Panc1 (cell line): ENCODE results near the gene PADI2. TPM values are rescaled to one million over a fixed set of nuclear protein-coding genes. Genes with fewer than 3 reads are reported as not detected.

Experiments used
- ATAC-seq: fragments of 200-7000 bp; cut with Tn5 transposase; 2 replicates; pipeline ENCODE4 v1.9.1; 2020; ENCODE audit warnings: mild to moderate bottlenecking, moderate library complexity
- BruUV-seq: library from RNA; stranded (reverse); fragments of 400-500 nt; replicated peaks from 2 replicates; lab custom pipeline; 2021; lab: Mats Ljungman, UMichigan
- CTCF ChIA-PET: fragments of 300-600 bp; sonication (Branson Sonifier 250); formaldehyde crosslinking; loops from one replicate; lab custom pipeline; 2022; ENCODE audit warnings: antibody characterized with exemption; lab: Charles Lee
- POLR2A ChIA-PET: fragments of 300-600 bp; sonication (Branson Sonifier 250); formaldehyde crosslinking; loops from one replicate; lab custom pipeline; 2022; ENCODE audit warnings: antibody characterized with exemption; lab: Charles Lee
- DNase-seq: peaks from one replicate; pipeline ENCODE4 v3.0.0-alpha.2; 2010; ENCODE audit warnings: low read depth, low spot score
- H3K27ac ChIP-seq: 2 replicates; pipeline ENCODE4 v1.5.1; 2011; ENCODE audit warnings: mild to moderate bottlenecking, low read length, inconsistent platforms
- H3K27me3 ChIP-seq: fragments of 200-500 bp; sonication (Bioruptor generic); 2 replicates; pipeline ENCODE4 v1.6.0; 2014; ENCODE audit warnings: low read length, inconsistent platforms; ENCODE audit not compliant: control insufficient read depth, insufficient read depth
- H3K36me3 ChIP-seq: fragments of 200-500 bp; sonication (Bioruptor generic); 2 replicates; pipeline ENCODE4 v1.5.1; 2014; ENCODE audit warnings: inconsistent platforms, mild to moderate bottlenecking, low read length, moderate library complexity; ENCODE audit not compliant: control insufficient read depth, insufficient read depth
- H3K4me1 ChIP-seq: 2 replicates; pipeline ENCODE4 v1.5.1; 2011; ENCODE audit warnings: inconsistent platforms, mild to moderate bottlenecking, low read length, moderate library complexity; ENCODE audit not compliant: control insufficient read depth, insufficient read depth
- H3K4me3 ChIP-seq, 2 experiments: 2 replicates each; pipeline ENCODE4 v1.5.1; 2011 to 2012; ENCODE audit warnings: low read depth in 2 of 2, low read length in 2 of 2, mild to moderate bottlenecking in 2 of 2, inconsistent platforms in 1 of 2, moderate library complexity in 1 of 2
- H3K9me3 ChIP-seq: fragments of 200-500 bp; sonication (Bioruptor generic); 2 replicates; pipeline ENCODE4 v1.5.1; 2014; ENCODE audit warnings: low read depth, mild to moderate bottlenecking, inconsistent platforms, low read length, moderate library complexity; ENCODE audit not compliant: control insufficient read depth, insufficient read depth
- POLR2AphosphoS5 ChIP-seq: IDR thresholded peaks from 2 replicates; pipeline ENCODE4 v1.6.1; 2012; ENCODE audit warnings: mild to moderate bottlenecking, low read depth, low read length, moderate library complexity
- REST ChIP-seq, 2 experiments: IDR thresholded peaks; 2 replicates each; pipeline ENCODE4 v1.6.1; 2011 to 2012; ENCODE audit warnings: low read depth in 2 of 2, control low read depth in 1 of 2, low read length in 1 of 2, mild to moderate bottlenecking in 1 of 2, moderate library complexity in 1 of 2; ENCODE audit not compliant: insufficient read depth in 1 of 2
- SIN3A ChIP-seq: IDR thresholded peaks from 2 replicates; pipeline ENCODE4 v1.6.1; 2012; ENCODE audit warnings: low read depth, mild to moderate bottlenecking, low read length, moderate library complexity, borderline replicate concordance; ENCODE audit not compliant: insufficient read depth
- TCF7L2 ChIP-seq: IDR thresholded peaks from 2 replicates; pipeline ENCODE4 v1.6.1; 2011; ENCODE audit warnings: mild to moderate bottlenecking, low read depth, low read length, inconsistent platforms
- in situ Hi-C: cut with HindIII; loops from 2 replicates; pipeline ENCODE4 v1.10.0; 2016; ENCODE audit warnings: low sequenced_read_pairs, low pct_unique_long_range_greater_than_20kb
- intact Hi-C: fragments of 100-400 bp; cut with micrococcal nuclease; formaldehyde crosslinking; loops from one replicate; pipeline ENCODE4 v1.10.0; 2022; ENCODE audit not compliant: unreplicated experiment
- total RNA-seq: library from RNA; stranded (reverse); gene quantifications from one replicate; pipeline ENCODE4 v1.2.1, GENCODE V29; 2021; ENCODE audit not compliant: unreplicated experiment
- TF ChIP-seq, protein P1 (sequence below): fragments of 450-650 bp; IDR thresholded peaks from 2 replicates; pipeline ENCODE4 v1.5.1; 2017; ENCODE audit warnings: mild to moderate bottlenecking

The PADI2 gene
- total RNA-seq, 1 experiment from 2014 or later = 507 TPM

- ChIA-PET POLR2A (no interaction called here), CTCF (no interaction called here)
- Histone ChIP-seq H3K4me3 (no peak overlapping the region), H3K4me1 (no peaks in the 10 kb centered on the region), H3K27ac (no peak overlapping the region), H3K9me3 (no peaks in the 10 kb centered on the region; the same call in 1 of the 2 replicates), H3K27me3 (no peaks in the 10 kb centered on the region), H3K36me3 (no peaks in the 10 kb centered on the region)
- ATAC-seq = no peak
- no TSS peak for BruUV-seq
- in situ Hi-C loops = no loop called here
- no peak for DNase-seq
- TF ChIP-seq TCF7L2 (no peak), REST (IDR thresholded peaks at IDR 0.05; ENCODE audit: insufficient read depth in 1 of 2, low read depth in 2 of 2, low read length in 1 of 2) (no peak), SIN3A (no peak), POLR2AphosphoS5 (no peak)
- TF ChIP-seq, protein P1, sequence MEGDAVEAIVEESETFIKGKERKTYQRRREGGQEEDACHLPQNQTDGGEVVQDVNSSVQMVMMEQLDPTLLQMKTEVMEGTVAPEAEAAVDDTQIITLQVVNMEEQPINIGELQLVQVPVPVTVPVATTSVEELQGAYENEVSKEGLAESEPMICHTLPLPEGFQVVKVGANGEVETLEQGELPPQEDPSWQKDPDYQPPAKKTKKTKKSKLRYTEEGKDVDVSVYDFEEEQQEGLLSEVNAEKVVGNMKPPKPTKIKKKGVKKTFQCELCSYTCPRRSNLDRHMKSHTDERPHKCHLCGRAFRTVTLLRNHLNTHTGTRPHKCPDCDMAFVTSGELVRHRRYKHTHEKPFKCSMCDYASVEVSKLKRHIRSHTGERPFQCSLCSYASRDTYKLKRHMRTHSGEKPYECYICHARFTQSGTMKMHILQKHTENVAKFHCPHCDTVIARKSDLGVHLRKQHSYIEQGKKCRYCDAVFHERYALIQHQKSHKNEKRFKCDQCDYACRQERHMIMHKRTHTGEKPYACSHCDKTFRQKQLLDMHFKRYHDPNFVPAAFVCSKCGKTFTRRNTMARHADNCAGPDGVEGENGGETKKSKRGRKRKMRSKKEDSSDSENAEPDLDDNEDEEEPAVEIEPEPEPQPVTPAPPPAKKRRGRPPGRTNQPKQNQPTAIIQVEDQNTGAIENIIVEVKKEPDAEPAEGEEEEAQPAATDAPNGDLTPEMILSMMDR = no peak
- intact Hi-C loops = no loop called here
Observed at GRCh38 chr1:17060306-17060749, 58.9 kb downstream of the PADI2 start.

GRCh38 chr1:17059391-17060305, 59.6 kb downstream of the PADI2 start:
- intact Hi-C loops = loop anchor here (2.0 to 5.0 kb wide), 3 partner anchors 177 to 348 kb away; no protein-coding TSS in a partner anchor
- in situ Hi-C loops = no loop called here
- Histone ChIP-seq H3K4me3 (no peak overlapping the region), H3K4me1 (no peaks in the 10 kb centered on the region), H3K9me3 (no peaks in the 10 kb centered on the region), H3K27ac (no peak overlapping the region), H3K36me3 (no peaks in the 10 kb centered on the region), H3K27me3 (no peaks in the 10 kb centered on the region)
- no peak for TF ChIP-seq TCF7L2
- no peak for TF ChIP-seq SIN3A
- no peak for TF ChIP-seq REST (IDR thresholded peaks at IDR 0.05; ENCODE audit: insufficient read depth in 1 of 2, low read depth in 2 of 2, low read length in 1 of 2)
- no peak for TF ChIP-seq POLR2AphosphoS5
- TF ChIP-seq, protein P1 = peak; percentile 90
- DNase-seq = peak; percentile 59
- ChIA-PET CTCF (no interaction called here), POLR2A (no interaction called here)
- ATAC-seq = peak; percentile 99
- no TSS peak for BruUV-seq
